HFFc6 (cell line): ENCODE measurements around the gene ORM1. TPM values are rescaled to one million over a fixed set of nuclear protein-coding genes. Genes with fewer than 3 reads are reported as not detected.
A peak's percentile ranks its signal among the peaks of the same experiment; 100 is the strongest.

ENCODE experiments used
- DNase-seq: peaks from one replicate; pipeline ENCODE4 v3.0.0-alpha.2; 2018
- H3K27ac Mint-ChIP-seq: 2 replicates; pipeline ENCODE4 v1.8.0; 2020; ENCODE audit warnings: mild to moderate bottlenecking, mixed read lengths
- H3K27me3 Mint-ChIP-seq: 2 replicates; pipeline ENCODE4 v1.8.0; 2021; ENCODE audit warnings: mild to moderate bottlenecking, moderate library complexity, mixed read lengths; ENCODE audit not compliant: insufficient read depth
- H3K36me3 Mint-ChIP-seq: 2 replicates; pipeline ENCODE4 v1.8.0; 2021; ENCODE audit warnings: low read depth, mixed read lengths
- H3K4me1 Mint-ChIP-seq: 2 replicates; pipeline ENCODE4 v1.8.0; 2020; ENCODE audit warnings: low read depth, mixed read lengths
- H3K4me3 Mint-ChIP-seq: 2 replicates; pipeline ENCODE4 v1.8.0; 2020; ENCODE audit warnings: mild to moderate bottlenecking, moderate library complexity, mixed read lengths
- H3K9me3 Mint-ChIP-seq: 2 replicates; pipeline ENCODE4 v1.8.0; 2020; ENCODE audit warnings: mild to moderate bottlenecking, mixed read lengths
- total RNA-seq, 6 experiments: library from RNA; stranded (reverse); fragmentation: NEBNext Ultra II Directional; extraction: Animal tissue kit (Norgen Biotek cat#: 25700); gene quantifications; 2 replicates in 1 of 6; 3 replicates in 5 of 6; pipeline ENCODE4 v1.2.3, GENCODE V29; 2021
- TF ChIP-seq, protein P1 (sequence below): fragments of 200-600 bp; sonication (generic); IDR thresholded peaks from 2 replicates; pipeline ENCODE4 v1.5.0; 2021; ENCODE audit warnings: antibody characterized with exemption, mild to moderate bottlenecking

The ORM1 gene
- total RNA-seq, 6 experiments from 2014 or later: not detected

DNA sequence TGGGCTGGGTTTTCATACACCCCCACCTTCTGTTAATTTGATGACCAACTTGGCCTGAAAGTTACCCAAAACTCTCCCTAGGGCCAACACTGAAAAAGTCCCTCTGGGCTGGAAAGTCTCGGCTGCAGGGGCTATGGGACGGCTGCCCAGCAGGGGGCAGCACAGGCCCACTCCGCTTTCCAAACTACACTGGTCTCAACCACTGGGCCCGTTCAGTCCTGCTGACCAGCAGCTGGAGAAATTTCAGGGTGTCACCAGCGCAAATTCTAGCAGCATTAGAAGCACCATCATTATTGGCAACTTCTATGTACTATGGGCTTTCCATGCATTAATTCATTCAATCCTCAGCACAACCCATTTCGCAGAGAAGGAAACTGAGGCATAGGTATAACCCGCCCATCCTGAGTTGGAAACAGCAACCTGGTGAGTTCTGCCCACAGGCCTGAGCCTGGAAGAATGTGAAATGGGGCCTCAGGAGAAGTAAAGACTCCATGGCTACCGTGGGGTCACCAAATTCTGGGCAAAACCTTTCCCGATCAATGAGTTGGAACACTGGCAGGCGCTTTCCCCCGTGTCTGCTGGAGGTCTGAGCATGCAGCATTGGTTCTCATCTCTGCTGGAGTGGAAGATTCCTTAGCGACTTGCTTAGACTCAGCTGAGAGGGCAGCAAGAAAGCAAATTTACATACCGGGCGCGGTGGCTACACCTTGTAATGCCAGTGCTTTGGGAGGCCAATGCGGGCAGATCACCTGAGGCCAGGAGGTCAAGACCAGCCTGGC, 16.4 kb downstream of the ORM1 start:
- peak; percentile 43 for DNase-seq
- no peaks in the 10 kb centered on the region for H3K9me3 Mint-ChIP-seq
- H3K4me1 Mint-ChIP-seq: peaks cover 13% of the 10 kb centered on the region
- TF ChIP-seq, protein P1, sequence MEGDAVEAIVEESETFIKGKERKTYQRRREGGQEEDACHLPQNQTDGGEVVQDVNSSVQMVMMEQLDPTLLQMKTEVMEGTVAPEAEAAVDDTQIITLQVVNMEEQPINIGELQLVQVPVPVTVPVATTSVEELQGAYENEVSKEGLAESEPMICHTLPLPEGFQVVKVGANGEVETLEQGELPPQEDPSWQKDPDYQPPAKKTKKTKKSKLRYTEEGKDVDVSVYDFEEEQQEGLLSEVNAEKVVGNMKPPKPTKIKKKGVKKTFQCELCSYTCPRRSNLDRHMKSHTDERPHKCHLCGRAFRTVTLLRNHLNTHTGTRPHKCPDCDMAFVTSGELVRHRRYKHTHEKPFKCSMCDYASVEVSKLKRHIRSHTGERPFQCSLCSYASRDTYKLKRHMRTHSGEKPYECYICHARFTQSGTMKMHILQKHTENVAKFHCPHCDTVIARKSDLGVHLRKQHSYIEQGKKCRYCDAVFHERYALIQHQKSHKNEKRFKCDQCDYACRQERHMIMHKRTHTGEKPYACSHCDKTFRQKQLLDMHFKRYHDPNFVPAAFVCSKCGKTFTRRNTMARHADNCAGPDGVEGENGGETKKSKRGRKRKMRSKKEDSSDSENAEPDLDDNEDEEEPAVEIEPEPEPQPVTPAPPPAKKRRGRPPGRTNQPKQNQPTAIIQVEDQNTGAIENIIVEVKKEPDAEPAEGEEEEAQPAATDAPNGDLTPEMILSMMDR: peak; percentile 98
- no peak overlapping the region for H3K27ac Mint-ChIP-seq
- H3K27me3 Mint-ChIP-seq: no peaks in the 10 kb centered on the region; the same call in 1 of the 2 replicates
- no peak overlapping the region for H3K4me3 Mint-ChIP-seq
- H3K36me3 Mint-ChIP-seq: peaks cover 15% of the 10 kb centered on the region; the same call in 1 of the 2 replicates

- TF ChIP-seq, protein P1: no peak; the same call in 1 of the 2 replicates
- Mint-ChIP-seq H3K27ac (no peak overlapping the region), H3K27me3 (no peaks in the 10 kb centered on the region; the same call in 1 of the 2 replicates), H3K4me1 (peaks cover 11% of the 10 kb centered on the region), H3K36me3 (peaks cover 26% of the 10 kb centered on the region; the same call in 1 of the 2 replicates), H3K9me3 (no peaks in the 10 kb centered on the region), H3K4me3 (no peak overlapping the region)
- no peak for DNase-seq
These were observed 18.4 kb downstream of the ORM1 start for GRCh38 chr9:114341152-114341830.

DNA sequence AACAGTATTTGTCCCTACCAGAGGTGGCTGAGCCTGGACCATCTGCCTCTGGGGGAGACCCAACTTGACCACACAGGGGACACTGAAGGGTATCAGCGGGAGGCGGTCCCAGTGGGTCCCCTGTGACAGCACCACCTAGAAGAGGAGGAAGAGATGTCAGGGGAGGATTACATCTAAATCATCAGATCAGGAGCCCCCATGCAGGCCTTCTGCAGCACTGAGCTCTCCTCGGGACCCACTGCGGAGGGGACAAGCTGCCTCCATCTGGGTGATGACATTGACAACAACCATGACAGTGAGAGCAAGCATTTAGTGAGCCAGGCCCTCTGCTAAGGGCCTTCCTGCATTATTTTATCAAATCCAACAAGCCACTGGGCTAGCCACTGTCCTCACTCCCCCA, 19.1 kb downstream of the ORM1 start:
- H3K9me3 Mint-ChIP-seq: no peaks in the 10 kb centered on the region
- H3K27me3 Mint-ChIP-seq: no peaks in the 10 kb centered on the region; the same call in 1 of the 2 replicates
- no peak for DNase-seq
- peaks cover 26% of the 10 kb centered on the region; the same call in 1 of the 2 replicates for H3K36me3 Mint-ChIP-seq
- H3K4me1 Mint-ChIP-seq: peaks cover 11% of the 10 kb centered on the region
- TF ChIP-seq, protein P1: no peak; the same call in 1 of the 2 replicates
- H3K27ac Mint-ChIP-seq: 0 out of 2 replicates have a peak overlapping the region, but pooled peaks have one; percentile 31
- no peak overlapping the region for H3K4me3 Mint-ChIP-seq

- peaks cover 11% of the 10 kb centered on the region for H3K4me1 Mint-ChIP-seq
- H3K36me3 Mint-ChIP-seq: peaks cover 26% of the 10 kb centered on the region; the same call in 1 of the 2 replicates
- no peaks in the 10 kb centered on the region; the same call in 1 of the 2 replicates for H3K27me3 Mint-ChIP-seq
- no peak overlapping the region for H3K27ac Mint-ChIP-seq
- TF ChIP-seq, protein P1: no peak
- no peak for DNase-seq
- H3K9me3 Mint-ChIP-seq: no peaks in the 10 kb centered on the region
- H3K4me3 Mint-ChIP-seq: no peak overlapping the region
These were observed 20.0 kb downstream of the ORM1 start for GRCh38 chr9:114342755-114343440.

- Mint-ChIP-seq H3K4me3 (no peak overlapping the region), H3K27ac (no peak overlapping the region)
These were observed 20.7 kb downstream of the ORM1 start for GRCh38 chr9:114343471-114344187.

More at GRCh38 chr9:114343471-114344187, 20.7 kb downstream of the ORM1 start:
- Mint-ChIP-seq H3K9me3 (no peaks in the 10 kb centered on the region), H3K36me3 (peaks cover 26% of the 10 kb centered on the region; the same call in 1 of the 2 replicates), H3K4me1 (peaks cover 18% of the 10 kb centered on the region), H3K27me3 (no peaks in the 10 kb centered on the region; the same call in 1 of the 2 replicates)
- TF ChIP-seq, protein P1: no peak
- peak; percentile 29 for DNase-seq
